Ectodermal cell (in vitro differentiated cells): ENCODE data around the gene SNAPIN.
A peak's percentile ranks its signal among the peaks of the same experiment; 100 is the strongest.

Source experiments
- H3K27ac ChIP-seq: 2 replicates; pipeline ENCODE4 v1.7.0; 2013; ENCODE audit warnings: mild to moderate bottlenecking, low read depth, low read length; ENCODE audit not compliant: insufficient read depth, poor library complexity, severe bottlenecking
- H3K27me3 ChIP-seq: 2 replicates; pipeline ENCODE4 v1.7.0; 2013; ENCODE audit warnings: mild to moderate bottlenecking, low read length; ENCODE audit not compliant: insufficient read depth, control insufficient read depth, poor library complexity, severe bottlenecking
- H3K36me3 ChIP-seq: one replicate; pipeline ENCODE4 v1.7.0; 2013; ENCODE audit warnings: low read length; ENCODE audit not compliant: control insufficient read depth, insufficient read depth
- H3K4me1 ChIP-seq: one replicate; pipeline ENCODE4 v1.7.0; 2013; ENCODE audit warnings: low read length; ENCODE audit not compliant: control insufficient read depth, insufficient read depth
- H3K4me3 ChIP-seq: 2 replicates; pipeline ENCODE4 v1.7.0; 2013; ENCODE audit warnings: low read depth, low read length, control low read depth; ENCODE audit not compliant: insufficient read depth
- H3K9me3 ChIP-seq: 2 replicates; pipeline ENCODE4 v1.7.0; 2013; ENCODE audit warnings: mild to moderate bottlenecking, low read length, moderate library complexity; ENCODE audit not compliant: control insufficient read depth
- WGBS, 2 experiments: methylation state at CpG; one replicate each; pipeline ENCODE4 v1.1.7; 2013; ENCODE audit warnings: missing lambda C conversion rate in 2 of 2; 5-methylcytosine and 5-hydroxymethylcytosine counted together

Gene SNAPIN

GRCh38 chr1:153646672-153647345 is 11.7 kb upstream of the SNAPIN start:
- Histone ChIP-seq H3K4me1 (no peaks in the 10 kb centered on the region), H3K9me3 (no peaks in the 10 kb centered on the region), H3K4me3 (no peak overlapping the region), H3K27me3 (no peaks in the 10 kb centered on the region), H3K36me3 (peaks cover 32% of the 10 kb centered on the region), H3K27ac (no peak overlapping the region)
- 89 to 94% methylated on average over 5 of the region's 5 CpGs for WGBS, 2 experiments

GRCh38 chr1:153647346-153647714 is 11.2 kb upstream of the SNAPIN start:
- Histone ChIP-seq H3K4me3 (no peak overlapping the region), H3K27ac (no peak overlapping the region), H3K36me3 (peaks cover 27% of the 10 kb centered on the region), H3K27me3 (no peaks in the 10 kb centered on the region), H3K9me3 (no peaks in the 10 kb centered on the region), H3K4me1 (no peaks in the 10 kb centered on the region)
- 66 to 68% methylated on average over 2 of the region's 2 CpGs for WGBS, 2 experiments

GRCh38 chr1:153648000-153648643 is 10.4 kb upstream of the SNAPIN start:
- no peaks in the 10 kb centered on the region for H3K27me3 ChIP-seq
- WGBS, 2 experiments, result 80 to 86% methylated on average over 10 of the region's 10 CpGs

GRCh38 chr1:153649137-153649862 is 9.2 kb upstream of the SNAPIN start:
- no peaks in the 10 kb centered on the region for H3K4me1 ChIP-seq
- H3K27me3 ChIP-seq, result no peaks in the 10 kb centered on the region
- no peak overlapping the region for H3K4me3 ChIP-seq
- peaks cover 11% of the 10 kb centered on the region for H3K36me3 ChIP-seq
- H3K9me3 ChIP-seq, result no peaks in the 10 kb centered on the region
- H3K27ac ChIP-seq, result no peak overlapping the region
- WGBS, 2 experiments, result 57 to 62% methylated on average over 3 of the region's 3 CpGs

More at GRCh38 chr1:153648000-153648643, 10.4 kb upstream of the SNAPIN start:
- H3K36me3 ChIP-seq, result peaks cover 19% of the 10 kb centered on the region
- no peaks in the 10 kb centered on the region for H3K9me3 ChIP-seq
- no peaks in the 10 kb centered on the region for H3K4me1 ChIP-seq
- no peak overlapping the region for H3K4me3 ChIP-seq
- H3K27ac ChIP-seq, result no peak overlapping the region

- no peaks in the 10 kb centered on the region for H3K9me3 ChIP-seq
- 92 to 93% methylated on average over 2 of the region's 2 CpGs for WGBS, 2 experiments
- H3K4me3 ChIP-seq, result no peak overlapping the region
- H3K27ac ChIP-seq, result no peak overlapping the region
- H3K4me1 ChIP-seq, result no peaks in the 10 kb centered on the region
- peaks cover 10% of the 10 kb centered on the region for H3K36me3 ChIP-seq
- no peaks in the 10 kb centered on the region for H3K27me3 ChIP-seq
Measured at GRCh38 chr1:153649863-153650235, 8.7 kb upstream of the SNAPIN start.

- H3K4me3 ChIP-seq, result no peak overlapping the region
- 94 to 96% methylated on average over 1 of the region's 1 CpG for WGBS, 2 experiments
- H3K36me3 ChIP-seq, result no peaks in the 10 kb centered on the region
- no peaks in the 10 kb centered on the region for H3K4me1 ChIP-seq
- H3K27me3 ChIP-seq, result no peaks in the 10 kb centered on the region
- H3K27ac ChIP-seq, result no peak overlapping the region
- H3K9me3 ChIP-seq, result no peaks in the 10 kb centered on the region
Measured at GRCh38 chr1:153651771-153652170, 6.7 kb upstream of the SNAPIN start.

GRCh38 chr1:153652805-153653500 is 5.5 kb upstream of the SNAPIN start:
- no peak overlapping the region for H3K4me3 ChIP-seq
- WGBS, 2 experiments, result 95 to 96% methylated on average over 3 of the region's 3 CpGs
- no peaks in the 10 kb centered on the region for H3K4me1 ChIP-seq
- H3K36me3 ChIP-seq, result no peaks in the 10 kb centered on the region
- H3K9me3 ChIP-seq, result no peaks in the 10 kb centered on the region
- H3K27me3 ChIP-seq, result no peaks in the 10 kb centered on the region
- no peak overlapping the region for H3K27ac ChIP-seq

- Histone ChIP-seq H3K36me3 (no peaks in the 10 kb centered on the region), H3K27ac (no peak overlapping the region), H3K4me3 (no peak overlapping the region), H3K27me3 (no peaks in the 10 kb centered on the region), H3K9me3 (no peaks in the 10 kb centered on the region), H3K4me1 (no peaks in the 10 kb centered on the region)
- WGBS, 2 experiments, result 92 to 96% methylated on average over 3 of the region's 3 CpGs
Measured at GRCh38 chr1:153655333-153655732, 3.2 kb upstream of the SNAPIN start.

- Histone ChIP-seq H3K4me3 (peak overlapping the region; percentile 85), H3K4me1 (no peaks in the 10 kb centered on the region), H3K27me3 (no peaks in the 10 kb centered on the region), H3K27ac (no peak overlapping the region), H3K36me3 (peaks cover 19% of the 10 kb centered on the region), H3K9me3 (no peaks in the 10 kb centered on the region)
- 52 to 55% methylated on average over 8 of the region's 8 CpGs for WGBS, 2 experiments
Measured at GRCh38 chr1:153659175-153659534, 652 bp downstream of the SNAPIN start.

GRCh38 chr1:153659656-153660055 is 1.2 kb downstream of the SNAPIN start:
- H3K36me3 ChIP-seq, result peaks cover 24% of the 10 kb centered on the region
- H3K9me3 ChIP-seq, result no peaks in the 10 kb centered on the region
- 89% methylated on average over 8 to 9 of the region's 9 CpGs for WGBS, 2 experiments
- H3K27ac ChIP-seq, result no peak overlapping the region
- no peaks in the 10 kb centered on the region for H3K4me1 ChIP-seq
- peak overlapping the region; percentile 85 for H3K4me3 ChIP-seq
- no peaks in the 10 kb centered on the region for H3K27me3 ChIP-seq
